Panc1 (cell line): Measurements from ENCODE around the gene ZFP57. TPM values are rescaled to one million over a fixed set of nuclear protein-coding genes. Genes with fewer than 3 reads are reported as not detected.

ENCODE experiments used
- ATAC-seq: fragments of 200-7000 bp; cut with Tn5 transposase; 2 replicates; pipeline ENCODE4 v1.9.1; 2020; ENCODE audit warnings: mild to moderate bottlenecking, moderate library complexity
- BruUV-seq: library from RNA; stranded (reverse); fragments of 400-500 nt; replicated peaks from 2 replicates; lab custom pipeline; 2021; lab: Mats Ljungman, UMichigan
- CTCF ChIA-PET: fragments of 300-600 bp; sonication (Branson Sonifier 250); formaldehyde crosslinking; loops from one replicate; lab custom pipeline; 2022; ENCODE audit warnings: antibody characterized with exemption; lab: Charles Lee
- POLR2A ChIA-PET: fragments of 300-600 bp; sonication (Branson Sonifier 250); formaldehyde crosslinking; loops from one replicate; lab custom pipeline; 2022; ENCODE audit warnings: antibody characterized with exemption; lab: Charles Lee
- DNase-seq: peaks from one replicate; pipeline ENCODE4 v3.0.0-alpha.2; 2010; ENCODE audit warnings: low read depth, low spot score
- H3K27ac ChIP-seq: 2 replicates; pipeline ENCODE4 v1.5.1; 2011; ENCODE audit warnings: mild to moderate bottlenecking, low read length, inconsistent platforms
- H3K27me3 ChIP-seq: fragments of 200-500 bp; sonication (Bioruptor generic); 2 replicates; pipeline ENCODE4 v1.6.0; 2014; ENCODE audit warnings: low read length, inconsistent platforms; ENCODE audit not compliant: control insufficient read depth, insufficient read depth
- H3K36me3 ChIP-seq: fragments of 200-500 bp; sonication (Bioruptor generic); 2 replicates; pipeline ENCODE4 v1.5.1; 2014; ENCODE audit warnings: inconsistent platforms, mild to moderate bottlenecking, low read length, moderate library complexity; ENCODE audit not compliant: control insufficient read depth, insufficient read depth
- H3K4me1 ChIP-seq: 2 replicates; pipeline ENCODE4 v1.5.1; 2011; ENCODE audit warnings: inconsistent platforms, mild to moderate bottlenecking, low read length, moderate library complexity; ENCODE audit not compliant: control insufficient read depth, insufficient read depth
- H3K4me3 ChIP-seq, 2 experiments: 2 replicates each; pipeline ENCODE4 v1.5.1; 2011 to 2012; ENCODE audit warnings: low read depth in 2 of 2, low read length in 2 of 2, mild to moderate bottlenecking in 2 of 2, inconsistent platforms in 1 of 2, moderate library complexity in 1 of 2
- H3K9me3 ChIP-seq: fragments of 200-500 bp; sonication (Bioruptor generic); 2 replicates; pipeline ENCODE4 v1.5.1; 2014; ENCODE audit warnings: low read depth, mild to moderate bottlenecking, inconsistent platforms, low read length, moderate library complexity; ENCODE audit not compliant: control insufficient read depth, insufficient read depth
- CTCF ChIP-seq: fragments of 450-650 bp; IDR thresholded peaks from 2 replicates; pipeline ENCODE4 v1.5.1; 2017; ENCODE audit warnings: mild to moderate bottlenecking
- POLR2AphosphoS5 ChIP-seq: IDR thresholded peaks from 2 replicates; pipeline ENCODE4 v1.6.1; 2012; ENCODE audit warnings: mild to moderate bottlenecking, low read depth, low read length, moderate library complexity
- REST ChIP-seq, 2 experiments: IDR thresholded peaks; 2 replicates each; pipeline ENCODE4 v1.6.1; 2011 to 2012; ENCODE audit warnings: low read depth in 2 of 2, control low read depth in 1 of 2, low read length in 1 of 2, mild to moderate bottlenecking in 1 of 2, moderate library complexity in 1 of 2; ENCODE audit not compliant: insufficient read depth in 1 of 2
- SIN3A ChIP-seq: IDR thresholded peaks from 2 replicates; pipeline ENCODE4 v1.6.1; 2012; ENCODE audit warnings: low read depth, mild to moderate bottlenecking, low read length, moderate library complexity, borderline replicate concordance; ENCODE audit not compliant: insufficient read depth
- TCF7L2 ChIP-seq: IDR thresholded peaks from 2 replicates; pipeline ENCODE4 v1.6.1; 2011; ENCODE audit warnings: mild to moderate bottlenecking, low read depth, low read length, inconsistent platforms
- in situ Hi-C: cut with HindIII; loops from 2 replicates; pipeline ENCODE4 v1.10.0; 2016; ENCODE audit warnings: low sequenced_read_pairs, low pct_unique_long_range_greater_than_20kb
- intact Hi-C: fragments of 100-400 bp; cut with micrococcal nuclease; formaldehyde crosslinking; loops from one replicate; pipeline ENCODE4 v1.10.0; 2022; ENCODE audit not compliant: unreplicated experiment
- total RNA-seq: library from RNA; stranded (reverse); gene quantifications from one replicate; pipeline ENCODE4 v1.2.1, GENCODE V29; 2021; ENCODE audit not compliant: unreplicated experiment

Gene ZFP57
- total RNA-seq, 1 experiment from 2014 or later = not detected

GRCh38 chr6:29633534-29633905, 47.4 kb downstream of the ZFP57 start:
- ATAC-seq (peak; percentile 20; the same call in 1 of the 2 replicates), DNase-seq (no peak)
- BruUV-seq = no TSS peak
- Histone ChIP-seq H3K4me1 (no peaks in the 10 kb centered on the region), H3K4me3 (peak overlapping the region; percentile 56 to 63), H3K27ac (no peak overlapping the region), H3K36me3 (peaks cover 2% of the 10 kb centered on the region; the same call in 1 of the 2 replicates), H3K27me3 (peaks cover 19% of the 10 kb centered on the region), H3K9me3 (no peaks in the 10 kb centered on the region)
- in situ Hi-C loops (no loop called here), intact Hi-C loops (no loop called here)
- ChIA-PET CTCF (interaction anchor here (1.3 kb wide), 1 partner anchor 17 kb away, joined by 20 read pairs; no protein-coding TSS in a partner anchor), POLR2A (no interaction called here)
- TF ChIP-seq CTCF = no peak

- ChIA-PET CTCF (interaction anchor here (1.3 kb wide), 1 partner anchor 17 kb away, joined by 20 read pairs; no protein-coding TSS in a partner anchor), POLR2A (interaction anchor here (0.6 kb wide), 1 partner anchor 282 kb away, joined by 14 read pairs; no protein-coding TSS in a partner anchor)
- no peaks in the 10 kb centered on the region for H3K4me1 ChIP-seq
- H3K27ac ChIP-seq = no peak within 1 kb of the TSS
- no TSS peak for BruUV-seq
- H3K4me3 ChIP-seq = peak within 1 kb of the TSS; percentile 56 to 63
- ATAC-seq = peak; percentile 93
- TF ChIP-seq TCF7L2 (no peak), CTCF (no peak), POLR2AphosphoS5 (no peak), SIN3A (no peak), REST (IDR thresholded peaks at IDR 0.05; ENCODE audit: insufficient read depth in 1 of 2, low read depth in 2 of 2, low read length in 1 of 2) (peak; percentile 56 to 65; a peak in 3 of 4 replicates)
- H3K27me3 ChIP-seq = peaks cover 19% of the 10 kb centered on the region
- no peaks in the 10 kb centered on the region for H3K9me3 ChIP-seq
- intact Hi-C loops = no loop called here
- in situ Hi-C loops = no loop called here
- peaks cover 2% of the 10 kb centered on the region; the same call in 1 of the 2 replicates for H3K36me3 ChIP-seq
- DNase-seq = no peak
These were observed 48.0 kb downstream of the ZFP57 start, which contains the start of gene GABBR1 for GRCh38 chr6:29632789-29633533. Gene GABBR1, minus strand, starts transcription at chr6:29633183. Its CDS starts 798 bp downstream, at chr6:29632385.
